HG03066 (cell line): ENCODE data around the gene GNG12.

Experiments
- ATAC-seq: cut with Tn5 transposase; IDR thresholded peaks from one replicate; pipeline ENCODE4 v1.9.1; 2021; ENCODE audit warnings: low read depth; ENCODE audit not compliant: unreplicated experiment

GNG12 gene

GRCh38 chr1:67759066-67759465, 74.2 kb downstream of the GNG12 start:
- no peak for ATAC-seq

- ATAC-seq, result no peak
Measured at GRCh38 chr1:67755619-67756018, 77.6 kb downstream of the GNG12 start.

GRCh38 chr1:67755160-67755559, 78.1 kb downstream of the GNG12 start:
- no peak for ATAC-seq

GRCh38 chr1:67754526-67754920, 78.7 kb downstream of the GNG12 start:
- ATAC-seq, result no peak

- ATAC-seq, result no peak
Measured at GRCh38 chr1:67753776-67754525, 79.3 kb downstream of the GNG12 start.

GRCh38 chr1:67752306-67752705, 81.0 kb downstream of the GNG12 start:
- ATAC-seq, result no peak

- ATAC-seq, result no peak
Measured at GRCh38 chr1:67750691-67751054, 82.6 kb downstream of the GNG12 start.

GRCh38 chr1:67749844-67750690, 83.2 kb downstream of the GNG12 start:
- ATAC-seq, result no peak

- ATAC-seq, result no peak
Measured at GRCh38 chr1:67749263-67749843, 83.9 kb downstream of the GNG12 start.

- ATAC-seq, result peak; percentile 71
Measured at GRCh38 chr1:67748630-67749029, 84.6 kb downstream of the GNG12 start.

GRCh38 chr1:67747671-67748546, 85.4 kb downstream of the GNG12 start:
- ATAC-seq, result no peak

GRCh38 chr1:67745875-67746698, 87.2 kb downstream of the GNG12 start:
- no peak for ATAC-seq

GRCh38 chr1:67743072-67743725, 90.1 kb downstream of the GNG12 start:
- ATAC-seq, result no peak

- ATAC-seq, result no peak
Measured at GRCh38 chr1:67741736-67742135, 91.5 kb downstream of the GNG12 start.

GRCh38 chr1:67741121-67741520, 92.1 kb downstream of the GNG12 start:
- ATAC-seq, result no peak

- no peak for ATAC-seq
Measured at GRCh38 chr1:67740543-67740942, 92.7 kb downstream of the GNG12 start.

GRCh38 chr1:67739361-67739760, 93.9 kb downstream of the GNG12 start:
- no peak for ATAC-seq

- no peak for ATAC-seq
Measured at GRCh38 chr1:67738401-67738800, 94.9 kb downstream of the GNG12 start.

- ATAC-seq, result no peak
Measured at GRCh38 chr1:67737875-67738274, 95.4 kb downstream of the GNG12 start.
